Fibroblast of lung (primary cell): ENCODE measurements around the gene TOM1. TPM values are rescaled to one million over a fixed set of nuclear protein-coding genes. Genes with fewer than 3 reads are reported as not detected.

ENCODE experiments used
- DNase-seq, 2 donors: peaks; one replicate each; pipeline versions ENCODE4 v3.0.0 to v3.0.0-alpha.2; 2010; ENCODE audit warnings: low read depth in 2 of 2
- H2AFZ ChIP-seq: 2 replicates; pipeline ENCODE4 v1.5.1; 2012; ENCODE audit warnings: low read length, control low read depth, inconsistent platforms
- H3K27ac ChIP-seq: 2 replicates; pipeline ENCODE4 v1.5.1; 2011; ENCODE audit warnings: low read length, control low read depth; ENCODE audit not compliant: insufficient read depth
- H3K27me3 ChIP-seq: 2 replicates; pipeline ENCODE4 v1.5.1; 2011; ENCODE audit warnings: mild to moderate bottlenecking, low read length; ENCODE audit not compliant: control insufficient read depth, insufficient read depth
- H3K36me3 ChIP-seq: 2 replicates; pipeline ENCODE4 v1.5.1; 2011; ENCODE audit warnings: low read length; ENCODE audit not compliant: control insufficient read depth, insufficient read depth
- H3K4me1 ChIP-seq: 2 replicates; pipeline ENCODE4 v1.5.1; 2011; ENCODE audit warnings: low read length; ENCODE audit not compliant: control insufficient read depth, insufficient read depth; ENCODE audit errors: extremely low read depth
- H3K4me2 ChIP-seq: 2 replicates; pipeline ENCODE4 v1.5.1; 2011; ENCODE audit warnings: low read length, control low read depth; ENCODE audit not compliant: insufficient read depth; ENCODE audit errors: extremely low read depth
- H3K4me3 ChIP-seq, 4 experiments: fragments of 200-600 bp in 1 of 4; sonication (generic) in 1 of 4; replicated peaks in 1 of 4; 2 replicates each; pipeline ENCODE4 v1.5.1; 2011 to 2016; ENCODE audit warnings: low read length in 4 of 4, low read depth in 3 of 4, mild to moderate bottlenecking in 3 of 4, control low read depth in 2 of 4, inconsistent platforms in 1 of 4, mixed read lengths in 1 of 4; ENCODE audit not compliant: insufficient read depth in 1 of 4; ENCODE audit errors: control extremely low read depth in 1 of 4
- H3K79me2 ChIP-seq: 2 replicates; pipeline ENCODE4 v1.5.1; 2012; ENCODE audit warnings: mild to moderate bottlenecking, low read length, inconsistent platforms; ENCODE audit not compliant: control insufficient read depth, insufficient read depth
- H3K9ac ChIP-seq: 2 replicates; pipeline ENCODE4 v1.5.1; 2011; ENCODE audit warnings: mild to moderate bottlenecking, low read length, control low read depth; ENCODE audit not compliant: insufficient read depth
- H3K9me3 ChIP-seq: 2 replicates; pipeline ENCODE4 v1.5.1; 2012; ENCODE audit warnings: low read depth, low read length; ENCODE audit not compliant: control insufficient read depth, insufficient read depth
- H4K20me1 ChIP-seq: 2 replicates; pipeline ENCODE4 v1.5.1; 2011; ENCODE audit warnings: low read length; ENCODE audit not compliant: control insufficient read depth, insufficient read depth; ENCODE audit errors: extremely low read depth
- EZH2 ChIP-seq: IDR thresholded peaks from 2 replicates; pipeline ENCODE4 v1.5.1; 2012; ENCODE audit warnings: low read length, control low read depth, mild to moderate bottlenecking; ENCODE audit errors: missing control alignments
- polyA plus RNA-seq, 2 donors: library from polyadenylated mRNA; depleted of rRNA in 1 of 2; stranded (reverse) in 1 of 2; unstranded in 1 of 2; fragments of >200 nt; gene quantifications; 2 replicates each; pipeline ENCODE4 v1.2.1, GENCODE V29; 2011 to 2012; ENCODE audit warnings: missing spikeins in 1 of 2
- total RNA-seq: library from RNA; depleted of rRNA; stranded (reverse); fragments of >200 nt; gene quantifications from 2 replicates; pipeline ENCODE4 v1.2.1, GENCODE V29; 2014
- TF ChIP-seq, protein P1 (sequence below), 2 donors: IDR thresholded peaks in 1 of 2; conservative IDR thresholded peaks in 1 of 2; 1 replicate in 1 of 2; 2 replicates in 1 of 2; pipeline ENCODE4 v1.5.1; 2011 to 2012; ENCODE audit warnings: low read length in 2 of 2, control low read depth in 1 of 2, inconsistent platforms in 1 of 2, low read depth in 1 of 2, mild to moderate bottlenecking in 1 of 2

TOM1 gene
- total and polyA plus RNA-seq, 2 donors (not counting 1 experiment from before 2014, with no cell fraction given), result 30.9 to 51.6 TPM

DNA sequence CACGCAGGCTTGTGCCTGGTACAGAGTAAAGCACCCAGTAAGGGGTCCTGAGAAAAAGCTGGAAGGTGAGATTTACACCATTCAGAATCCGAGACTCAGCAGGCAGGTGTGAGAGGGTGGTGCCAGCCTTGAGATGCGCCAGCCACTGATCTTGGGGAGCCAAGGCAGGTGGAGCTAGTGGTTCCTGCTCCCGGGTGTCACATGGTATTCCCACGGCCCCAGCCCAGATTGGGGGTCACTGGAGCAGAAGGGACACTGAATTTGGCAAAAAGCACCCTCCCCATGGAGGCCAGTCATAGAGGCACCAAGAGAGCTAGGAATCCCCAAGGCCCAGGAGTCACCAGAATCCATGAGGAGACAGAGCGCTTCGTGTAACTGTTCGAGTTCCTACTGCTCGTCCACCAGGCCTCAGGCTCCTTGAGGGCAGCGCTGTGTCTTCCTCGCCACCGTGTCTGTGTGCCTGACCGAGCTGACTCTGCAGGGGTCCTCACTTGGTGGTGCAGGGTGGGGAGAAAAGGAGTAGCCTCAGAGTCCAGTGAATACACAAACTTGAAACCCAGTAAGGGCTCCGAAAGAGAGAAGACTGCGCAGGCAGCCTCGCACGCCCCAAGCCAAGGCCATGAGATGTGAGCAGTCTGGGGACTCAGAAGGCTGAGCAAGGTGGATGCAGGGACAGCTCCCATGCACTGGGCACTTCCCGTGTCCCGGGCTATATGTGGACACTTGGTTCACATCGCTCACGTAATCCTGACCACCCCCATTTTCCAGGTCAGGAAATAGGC, 28.2 kb downstream of the TOM1 start:
- DNase-seq, result no peak
- peaks cover 5% of the 10 kb centered on the region for H3K4me1 ChIP-seq
- H3K4me3 ChIP-seq, result no peak overlapping the region
- H3K27ac ChIP-seq, result no peak overlapping the region
- no peaks in the 10 kb centered on the region for H3K27me3 ChIP-seq
- H2AFZ ChIP-seq, result no peak overlapping the region
- no peaks in the 10 kb centered on the region for H3K79me2 ChIP-seq
- H3K4me2 ChIP-seq, result no peak overlapping the region
- H3K36me3 ChIP-seq, result peaks cover 25% of the 10 kb centered on the region
- no peaks in the 10 kb centered on the region for H4K20me1 ChIP-seq
- no peaks in the 10 kb centered on the region for H3K9me3 ChIP-seq
- no peak overlapping the region for H3K9ac ChIP-seq
- TF ChIP-seq, protein P1, sequence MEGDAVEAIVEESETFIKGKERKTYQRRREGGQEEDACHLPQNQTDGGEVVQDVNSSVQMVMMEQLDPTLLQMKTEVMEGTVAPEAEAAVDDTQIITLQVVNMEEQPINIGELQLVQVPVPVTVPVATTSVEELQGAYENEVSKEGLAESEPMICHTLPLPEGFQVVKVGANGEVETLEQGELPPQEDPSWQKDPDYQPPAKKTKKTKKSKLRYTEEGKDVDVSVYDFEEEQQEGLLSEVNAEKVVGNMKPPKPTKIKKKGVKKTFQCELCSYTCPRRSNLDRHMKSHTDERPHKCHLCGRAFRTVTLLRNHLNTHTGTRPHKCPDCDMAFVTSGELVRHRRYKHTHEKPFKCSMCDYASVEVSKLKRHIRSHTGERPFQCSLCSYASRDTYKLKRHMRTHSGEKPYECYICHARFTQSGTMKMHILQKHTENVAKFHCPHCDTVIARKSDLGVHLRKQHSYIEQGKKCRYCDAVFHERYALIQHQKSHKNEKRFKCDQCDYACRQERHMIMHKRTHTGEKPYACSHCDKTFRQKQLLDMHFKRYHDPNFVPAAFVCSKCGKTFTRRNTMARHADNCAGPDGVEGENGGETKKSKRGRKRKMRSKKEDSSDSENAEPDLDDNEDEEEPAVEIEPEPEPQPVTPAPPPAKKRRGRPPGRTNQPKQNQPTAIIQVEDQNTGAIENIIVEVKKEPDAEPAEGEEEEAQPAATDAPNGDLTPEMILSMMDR (conservative IDR thresholded peaks at IDR 0.05 in 1 of 2, IDR thresholded peaks at IDR 0.05 in 1 of 2; ENCODE audit: low read depth in 1 of 2, low read length in 2 of 2), result no peak
- no peak for TF ChIP-seq EZH2

DNA sequence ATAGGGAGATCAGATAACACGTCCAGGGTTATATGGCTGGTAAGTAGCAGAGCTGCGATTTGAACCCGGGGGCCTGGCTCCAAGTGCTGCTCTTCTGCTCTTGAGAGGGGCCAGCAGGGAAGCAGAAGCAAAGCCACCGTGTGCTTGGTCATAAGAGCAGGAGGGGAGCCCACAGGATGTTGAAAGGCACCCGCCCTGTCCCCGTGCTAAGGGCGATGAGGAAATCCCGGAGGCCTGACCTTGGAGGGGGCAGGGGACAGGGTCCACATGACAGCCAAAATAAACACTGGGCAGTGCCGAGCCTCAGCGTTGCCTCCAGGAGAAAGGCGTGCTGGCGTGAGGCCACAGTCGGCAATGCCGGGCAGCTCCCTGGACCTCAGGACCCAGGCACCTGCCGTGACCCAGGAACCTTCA, 28.8 kb downstream of the TOM1 start:
- Histone ChIP-seq H3K4me2 (no peak overlapping the region), H2AFZ (no peak overlapping the region), H3K36me3 (peaks cover 27% of the 10 kb centered on the region), H3K79me2 (no peaks in the 10 kb centered on the region), H3K9ac (no peak overlapping the region), H3K9me3 (no peaks in the 10 kb centered on the region), H4K20me1 (no peaks in the 10 kb centered on the region), H3K4me1 (peaks cover 5% of the 10 kb centered on the region), H3K27ac (no peak overlapping the region), H3K4me3 (no peak overlapping the region), H3K27me3 (no peaks in the 10 kb centered on the region)
- DNase-seq, result no peak
- TF ChIP-seq, protein P1 (conservative IDR thresholded peaks at IDR 0.05 in 1 of 2, IDR thresholded peaks at IDR 0.05 in 1 of 2; ENCODE audit: low read depth in 1 of 2, low read length in 2 of 2), result no peak
- TF ChIP-seq EZH2, result no peak

DNA sequence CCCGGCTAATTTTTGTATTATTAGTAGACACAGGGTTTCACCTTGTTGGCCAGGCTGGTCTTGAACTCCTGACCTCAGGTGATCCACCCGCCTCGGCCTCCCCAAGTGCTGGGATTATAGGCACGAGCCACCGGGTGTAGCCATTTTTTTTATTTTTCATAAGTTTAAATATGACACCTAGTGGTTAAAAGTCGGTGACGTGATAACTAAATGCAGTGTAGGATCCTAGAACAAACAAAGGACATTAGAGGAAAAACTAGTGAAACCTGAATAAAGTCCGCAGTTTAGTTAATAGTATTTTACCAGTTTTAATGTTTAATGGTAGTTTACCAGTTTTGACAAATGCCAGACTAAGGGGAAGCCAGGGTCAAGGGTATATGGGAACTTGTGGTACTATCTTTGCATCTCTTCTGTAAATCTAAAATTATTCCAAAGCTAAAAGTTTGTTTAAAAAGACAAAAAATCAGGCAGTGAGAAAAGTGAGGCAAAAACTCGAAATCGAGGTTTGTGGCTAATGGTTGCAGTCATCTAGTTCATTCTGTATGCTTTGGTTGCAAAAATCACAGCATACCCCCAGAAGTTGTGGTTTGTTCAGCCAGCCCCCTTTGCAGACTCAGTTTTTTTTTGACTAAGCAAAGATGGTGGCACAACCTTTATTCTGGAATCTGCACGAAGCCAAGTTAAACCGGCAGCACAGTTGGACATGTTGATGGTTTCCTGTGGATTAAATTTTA, 29.6 kb downstream of the TOM1 start:
- no peaks in the 10 kb centered on the region for H3K27me3 ChIP-seq
- H2AFZ ChIP-seq, result no peak overlapping the region
- H3K4me1 ChIP-seq, result peaks cover 5% of the 10 kb centered on the region
- no peak overlapping the region for H3K9ac ChIP-seq
- no peaks in the 10 kb centered on the region for H3K9me3 ChIP-seq
- no peak overlapping the region for H3K4me3 ChIP-seq
- H3K4me2 ChIP-seq, result no peak overlapping the region
- H4K20me1 ChIP-seq, result no peaks in the 10 kb centered on the region
- H3K79me2 ChIP-seq, result no peaks in the 10 kb centered on the region
- peaks cover 29% of the 10 kb centered on the region for H3K36me3 ChIP-seq
- TF ChIP-seq, protein P1 (conservative IDR thresholded peaks at IDR 0.05 in 1 of 2, IDR thresholded peaks at IDR 0.05 in 1 of 2; ENCODE audit: low read depth in 1 of 2, low read length in 2 of 2), result no peak
- no peak for TF ChIP-seq EZH2
- no peak overlapping the region for H3K27ac ChIP-seq
- no peak for DNase-seq
